ENCODE measurements around the gene MAP2K7.

DNA sequence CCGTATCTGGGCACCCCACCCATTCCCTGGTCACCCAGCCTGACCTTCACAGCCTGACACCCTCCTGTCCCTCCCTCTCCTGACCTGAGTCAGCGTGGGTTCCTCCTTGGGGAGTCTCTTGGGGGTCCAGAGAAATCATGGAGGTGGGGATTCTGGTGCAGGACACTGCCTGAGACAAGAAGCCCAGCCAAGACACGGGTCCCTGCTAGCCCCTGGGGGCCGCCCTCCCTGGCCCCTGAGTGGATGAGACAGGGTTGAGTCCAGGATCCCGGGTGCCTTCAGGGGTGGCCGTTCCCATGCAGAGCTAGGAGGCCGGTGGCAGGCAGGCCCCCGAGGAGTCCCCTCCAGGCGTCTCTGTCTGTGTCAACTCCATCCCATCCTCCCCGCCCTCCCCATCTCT, 1.6 kb downstream of the MAP2K7 start:
- TF ChIP-seq CTCF (IDR thresholded peaks at IDR 0.05), result no peak
- no peak for TF ChIP-seq POLR2A (IDR thresholded peaks at IDR 0.05)
